ENCODE measurements around the gene SLC22A16.
A peak's percentile ranks its signal among the peaks of the same experiment; 100 is the strongest.

Gene SLC22A16

DNA sequence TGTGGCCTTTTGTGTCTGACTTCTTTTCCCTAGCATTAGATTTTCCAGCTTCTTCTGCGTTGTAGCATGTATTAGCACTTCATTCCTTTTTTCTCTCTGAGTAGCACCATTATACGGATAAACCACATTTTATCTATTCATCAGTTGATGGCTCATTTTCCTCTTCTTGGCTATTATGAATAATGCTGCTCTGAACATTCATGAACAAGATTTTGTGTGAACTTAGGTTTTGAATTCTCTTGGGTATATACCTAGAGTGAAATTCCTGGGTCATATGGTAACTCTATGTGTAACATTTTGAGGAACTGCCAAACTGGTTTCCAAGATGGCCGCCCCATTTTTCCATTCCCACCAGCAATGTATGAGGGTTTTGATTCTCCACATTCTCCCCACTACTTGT is 28.7 kb downstream of the SLC22A16 start:
- no peak for DNase-seq (ENCODE audit: low spot score)

DNA sequence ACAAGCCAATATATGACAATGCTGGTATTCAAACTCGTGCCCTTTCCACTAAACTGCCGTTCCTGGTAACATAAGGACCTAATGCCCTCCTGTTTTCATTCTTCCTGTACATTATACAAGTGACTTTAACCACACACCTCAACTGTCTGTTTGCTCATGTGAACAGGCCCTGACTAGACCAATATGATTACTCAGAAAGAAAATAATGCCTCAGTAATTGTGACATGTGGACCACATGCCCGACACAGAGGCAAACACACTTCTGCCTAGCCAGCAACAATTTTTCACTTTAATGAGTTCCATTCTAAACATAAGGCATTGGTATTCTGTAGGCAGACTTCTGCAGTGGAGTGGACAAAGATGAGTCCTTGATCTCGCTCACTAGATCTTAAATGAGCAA is 30.0 kb downstream of the SLC22A16 start:
- no peak for DNase-seq (ENCODE audit: low spot score)

DNA sequence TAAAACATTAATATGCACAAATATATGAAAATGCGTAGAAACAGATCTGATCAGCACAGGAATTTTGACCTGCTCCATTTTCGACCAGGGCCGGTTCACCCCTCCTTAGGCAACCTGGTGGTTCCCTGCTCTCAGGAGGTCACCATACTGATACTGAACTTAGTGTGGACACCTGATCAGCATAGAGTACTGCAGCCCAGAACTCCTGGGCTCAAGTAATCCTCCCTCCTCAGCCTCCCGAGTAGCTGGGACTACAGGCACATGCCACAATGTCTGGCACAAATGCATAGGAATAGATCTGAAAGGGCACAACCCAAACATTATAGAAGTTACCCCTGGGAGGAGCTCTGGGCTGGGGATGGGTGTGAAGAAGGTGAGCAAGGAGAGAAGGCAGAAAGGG is 36.4 kb downstream of the SLC22A16 start:
- DNase-seq (ENCODE audit: low spot score), result no peak

DNA sequence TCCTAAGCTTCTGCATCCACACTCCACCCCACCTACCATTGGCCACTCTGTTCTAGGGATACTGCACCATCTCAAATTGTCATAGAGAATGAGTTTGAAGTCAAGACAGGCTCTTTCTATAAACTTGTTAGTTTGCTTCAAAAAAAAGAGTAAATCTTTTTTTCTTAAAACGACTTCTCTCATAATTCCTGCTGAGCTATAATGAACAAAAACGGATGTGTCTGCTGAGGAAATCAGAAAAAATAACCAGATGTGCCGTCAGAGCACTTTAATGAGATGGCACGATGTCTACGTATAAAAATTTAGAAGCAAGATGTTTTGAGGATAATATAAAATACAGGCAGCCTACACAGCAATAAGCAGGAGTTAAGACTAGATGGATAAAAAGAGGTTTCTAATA is 37.1 kb downstream of the SLC22A16 start:
- DNase-seq (ENCODE audit: low spot score), result no peak

DNA sequence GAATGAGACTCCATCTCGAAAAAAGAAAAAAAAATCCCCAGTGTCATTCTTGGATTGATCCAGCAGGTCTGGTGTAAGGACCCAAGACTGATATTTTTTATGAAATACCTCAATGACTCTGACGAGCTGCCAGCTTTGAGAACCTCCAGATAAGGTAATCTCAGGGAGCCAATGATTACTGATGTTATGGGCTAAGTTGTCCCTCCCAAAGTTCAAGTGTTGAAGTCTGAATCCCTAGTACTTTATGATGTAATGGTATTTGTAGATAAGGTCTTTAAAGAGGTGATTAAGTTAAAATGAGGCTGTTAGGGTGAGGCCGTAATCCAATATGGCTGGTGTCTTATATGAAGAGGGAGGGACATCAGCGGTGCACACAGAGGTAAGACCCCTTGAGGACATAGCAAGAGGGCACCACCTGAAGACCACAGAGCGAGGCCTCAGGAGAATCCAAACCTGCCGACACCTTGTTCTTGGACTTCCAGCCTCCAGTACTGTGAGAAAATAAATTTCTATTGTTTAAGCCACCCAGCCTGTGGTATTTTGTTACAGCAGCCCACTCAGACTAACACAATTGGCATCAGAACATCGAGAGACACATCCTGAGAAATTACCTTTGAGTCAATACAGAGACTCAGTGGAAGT is 41.3 kb downstream of the SLC22A16 start:
- DNase-seq (ENCODE audit: low spot score), result no peak

DNA sequence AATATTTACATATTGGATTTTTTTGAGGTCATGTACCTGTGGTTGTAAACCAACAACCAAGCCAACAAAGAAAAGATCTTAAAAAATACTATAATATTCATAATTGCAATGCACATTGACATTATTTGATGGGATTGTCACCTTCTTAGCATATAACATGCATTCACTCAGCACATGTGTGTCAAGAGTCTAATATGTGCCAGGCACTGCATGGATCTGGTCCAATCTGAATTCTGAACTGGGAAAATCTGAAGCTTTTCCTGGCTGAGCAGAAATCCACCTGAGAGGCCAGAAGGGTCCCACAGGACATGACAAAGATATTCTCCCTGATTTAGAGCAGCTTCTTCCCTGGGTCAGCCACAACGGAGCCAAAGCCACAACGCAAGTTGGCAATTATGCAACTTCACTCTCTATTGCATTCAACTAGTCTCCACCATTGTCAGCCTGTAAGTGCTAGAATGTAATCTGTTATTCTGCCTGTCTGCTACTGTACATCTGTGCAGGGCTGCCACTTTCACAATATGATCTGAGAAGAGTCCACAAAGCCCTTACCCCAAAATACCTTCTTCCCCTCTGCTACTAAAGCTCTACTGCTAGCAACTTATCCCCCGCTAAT is 44.0 kb downstream of the SLC22A16 start:
- no peak for DNase-seq (ENCODE audit: low spot score)

DNA sequence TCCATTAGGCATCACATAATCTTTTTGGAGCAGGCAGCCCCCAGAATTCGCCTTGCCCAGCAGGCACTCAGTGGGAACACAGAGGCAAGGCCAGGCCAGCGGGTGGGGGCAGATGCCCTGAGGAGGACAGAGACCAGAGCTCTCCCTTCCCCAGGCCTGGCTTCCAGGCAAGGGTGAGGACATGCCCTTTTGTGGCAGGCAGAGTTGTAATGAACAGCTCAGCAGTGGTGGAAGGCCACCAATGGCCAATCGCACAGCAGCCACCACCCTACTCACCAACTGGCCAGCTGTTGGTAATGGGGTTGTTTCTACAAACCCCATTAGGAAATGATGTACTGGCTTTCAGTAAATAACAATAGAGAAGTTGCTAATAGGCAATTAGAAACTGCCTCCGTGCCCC is 45.7 kb downstream of the SLC22A16 start:
- no peak for DNase-seq (ENCODE audit: low spot score)

DNA sequence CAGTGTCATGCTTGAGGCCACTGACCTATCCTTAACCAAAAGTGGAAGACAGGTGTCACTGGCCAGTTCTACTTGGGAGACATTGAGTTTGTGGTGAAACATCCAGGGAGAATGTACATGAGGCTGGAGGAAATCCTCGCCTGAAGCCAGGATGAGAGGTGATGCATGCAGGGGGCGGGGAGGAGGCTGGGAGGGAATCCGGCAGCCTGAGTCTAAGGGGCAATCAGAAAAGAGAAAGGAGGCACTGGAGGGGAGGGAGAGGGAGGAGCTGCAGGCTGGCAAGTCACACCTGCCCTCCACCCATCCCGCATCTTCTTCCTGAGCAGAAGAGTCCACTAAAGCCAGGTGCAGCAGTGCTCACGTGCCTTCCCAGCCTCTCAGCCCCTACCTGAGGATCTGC is 46.2 kb downstream of the SLC22A16 start:
- peak; percentile 30 for DNase-seq (ENCODE audit: low spot score)

DNA sequence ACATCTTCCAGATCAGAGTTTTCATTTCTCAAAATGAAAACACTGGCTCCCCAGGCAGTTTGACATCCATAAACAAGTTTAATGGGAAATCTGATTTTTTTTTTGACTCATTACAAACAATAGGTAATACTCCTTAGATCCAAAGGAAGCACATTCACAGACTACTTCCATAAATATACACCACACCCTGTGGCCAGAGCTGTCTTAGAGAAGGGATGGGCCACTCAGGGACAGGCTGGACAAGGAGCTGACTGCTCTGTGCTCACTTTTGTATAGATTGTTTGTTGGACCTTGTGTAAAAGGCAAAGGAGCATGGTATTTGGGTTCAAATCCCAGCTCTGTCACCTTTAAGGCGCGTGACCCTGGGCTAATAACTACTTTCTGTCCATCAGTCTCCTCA is 48.3 kb downstream of the SLC22A16 start:
- DNase-seq (ENCODE audit: low spot score), result no peak

DNA sequence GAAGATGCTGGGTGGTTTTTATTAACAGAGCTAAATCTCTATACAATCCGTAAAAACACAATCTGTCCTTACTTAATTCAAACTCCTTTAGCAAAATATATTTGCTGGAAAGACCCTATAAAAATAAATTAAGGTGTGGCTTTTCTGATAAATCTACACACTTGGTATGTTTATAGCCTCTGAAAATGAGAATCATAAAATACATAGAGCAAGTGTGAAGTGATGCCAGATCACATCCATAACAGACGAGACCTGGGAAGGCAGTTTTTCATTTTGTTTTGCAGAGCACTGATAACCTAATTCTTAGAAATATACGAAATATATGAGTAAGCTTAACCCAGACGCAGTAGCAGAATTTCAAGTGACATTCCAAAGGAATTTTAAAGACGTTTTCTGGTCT is 50.6 kb downstream of the SLC22A16 start:
- DNase-seq (ENCODE audit: low spot score), result no peak

DNA sequence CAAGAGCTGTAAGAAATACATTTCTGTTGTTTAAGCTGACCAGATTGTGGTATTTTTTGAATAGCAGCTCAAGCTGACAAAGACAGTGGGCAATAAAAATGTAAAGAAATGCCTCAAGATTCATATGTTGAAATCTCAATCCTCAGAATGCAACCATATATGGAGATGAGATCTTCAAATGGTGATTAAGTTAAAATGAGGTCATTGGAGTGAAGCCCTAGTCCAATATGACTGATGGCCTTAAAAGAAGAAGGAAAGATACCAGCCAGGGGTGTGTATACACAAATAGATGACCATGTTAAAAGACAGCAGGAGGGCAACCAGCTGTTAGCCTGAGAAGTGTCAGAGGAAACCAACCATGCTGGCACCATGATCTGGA is 54.0 kb downstream of the SLC22A16 start:
- no peak for DNase-seq (ENCODE audit: low spot score)

DNA sequence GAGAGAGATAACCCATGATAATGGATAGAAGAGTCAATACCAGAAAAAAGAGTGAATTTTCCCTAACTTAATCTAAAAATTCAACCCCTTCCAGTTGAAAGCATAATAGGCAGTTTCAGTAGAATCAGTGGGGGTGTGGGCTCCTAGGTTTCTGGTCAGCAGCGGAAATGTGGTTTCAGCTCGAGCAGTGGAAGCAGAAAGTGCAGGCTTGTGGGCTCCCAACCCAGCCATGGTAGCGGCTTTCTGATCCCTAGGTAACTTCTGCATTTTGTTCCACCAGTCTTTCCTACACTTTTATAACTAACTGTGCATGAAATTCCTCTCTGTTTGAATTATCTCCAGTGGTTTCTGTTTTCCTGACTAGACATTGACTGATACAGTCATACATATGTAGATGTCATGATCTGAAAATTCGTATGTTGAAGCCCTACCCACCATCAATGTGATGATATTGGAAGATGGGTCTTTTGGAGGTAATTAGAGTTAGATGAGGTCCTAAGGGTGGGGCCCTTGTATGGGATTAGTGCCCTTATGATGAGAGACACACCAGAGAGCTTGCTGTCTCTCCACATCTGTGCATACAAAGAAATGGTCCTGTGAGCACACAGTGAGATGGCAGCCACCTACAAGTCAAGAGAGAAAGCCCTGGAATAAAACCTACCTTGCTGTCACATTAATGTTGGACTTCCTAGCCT is 54.5 kb downstream of the SLC22A16 start:
- no peak for DNase-seq (ENCODE audit: low spot score)

DNA sequence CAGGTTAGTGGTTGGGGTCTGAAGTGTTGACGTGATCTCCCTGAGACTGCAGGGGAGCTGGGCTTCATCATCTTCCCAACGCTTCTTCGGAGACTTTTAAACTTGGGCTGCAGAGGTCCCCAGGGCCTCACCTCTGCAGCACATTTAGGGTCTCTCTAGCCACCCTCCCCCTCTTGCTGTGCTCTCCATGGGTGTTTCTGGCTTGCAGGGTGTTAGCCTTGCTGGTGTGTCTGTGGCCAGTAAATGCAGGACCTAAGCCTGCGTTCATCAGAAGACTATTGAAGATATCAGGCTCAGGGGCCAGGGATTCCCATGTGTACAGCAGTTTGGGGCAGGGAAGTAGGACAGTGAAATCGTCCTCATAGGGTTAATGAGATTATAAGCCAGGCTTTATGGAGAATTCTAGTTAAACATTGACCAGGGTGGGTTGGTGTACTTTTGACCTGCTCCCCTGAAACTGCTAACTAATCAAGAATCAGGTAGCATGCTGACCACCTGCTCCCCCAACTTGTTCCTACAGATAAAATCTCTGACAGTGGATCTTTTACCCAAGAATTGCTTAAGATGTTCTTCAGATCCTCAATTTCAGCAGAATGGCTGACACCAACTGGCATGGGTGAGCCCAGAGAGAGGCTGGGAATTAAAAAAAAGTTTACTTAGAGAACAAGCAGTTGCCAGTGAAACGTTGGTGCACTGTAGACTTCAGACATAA is 57.2 kb downstream of the SLC22A16 start:
- DNase-seq (ENCODE audit: low spot score), result no peak

DNA sequence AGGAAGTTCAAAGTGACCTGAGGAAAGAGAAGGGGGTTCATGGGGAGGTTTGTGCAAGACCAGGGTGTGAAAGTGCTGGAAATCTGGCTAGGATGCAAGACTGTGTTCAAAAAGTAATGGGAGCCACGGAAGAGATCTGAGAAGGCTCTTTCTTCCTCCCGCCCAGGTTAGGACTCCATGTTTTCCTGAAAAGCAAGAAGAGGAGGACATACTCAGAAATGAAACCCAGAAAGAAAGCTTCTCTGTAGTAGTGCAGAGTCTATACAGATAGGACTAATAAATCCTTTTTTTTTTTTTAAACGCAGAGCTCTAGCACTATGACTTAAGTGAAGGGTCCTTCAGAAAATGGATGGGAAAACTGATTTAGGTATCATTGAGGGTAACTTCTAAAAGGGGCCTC is 57.8 kb downstream of the SLC22A16 start:
- no peak for DNase-seq (ENCODE audit: low spot score)

DNA sequence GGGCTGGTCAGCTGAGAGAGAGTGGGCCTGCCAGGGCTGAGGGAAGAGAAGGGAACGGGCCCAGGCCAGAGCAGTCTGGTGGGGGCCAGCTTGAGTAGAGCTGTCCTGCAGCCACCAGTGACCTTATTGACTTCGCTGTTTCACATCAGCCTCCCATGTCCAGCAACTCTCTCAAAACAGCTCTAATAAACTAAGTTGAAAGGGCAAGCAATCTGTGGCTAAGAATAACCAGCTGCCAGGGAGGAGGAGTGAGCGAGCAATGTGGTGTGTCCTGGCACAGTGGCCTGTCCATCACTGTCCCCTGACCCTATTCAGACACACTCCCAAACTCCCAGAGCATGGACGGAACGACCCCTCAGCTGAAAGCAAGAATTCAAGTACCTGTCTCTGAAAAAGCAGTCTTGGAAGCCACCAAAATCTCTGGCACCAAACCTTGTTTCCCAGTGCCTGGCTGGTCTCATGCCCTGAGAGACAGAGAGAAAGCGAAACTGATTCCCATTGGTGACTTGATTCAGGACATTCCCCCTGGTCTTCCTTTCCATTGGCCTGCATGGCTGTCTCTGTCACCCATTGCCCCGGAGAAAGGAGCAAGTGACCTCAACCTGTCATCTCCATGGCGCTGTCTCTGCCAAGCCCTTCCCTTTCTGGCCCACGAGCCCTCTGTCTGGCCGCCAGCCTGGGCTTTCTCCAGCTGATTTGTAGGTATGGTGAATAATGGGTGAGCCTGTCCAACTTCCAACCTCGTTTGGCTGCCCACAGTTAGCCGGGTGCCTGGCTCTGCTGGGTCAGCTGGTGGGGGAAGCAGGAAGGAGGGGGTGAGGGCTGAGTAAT is 61.1 kb downstream of the SLC22A16 start, which contains the start of gene DDO:
Gene DDO, minus strand, starts transcription at position 490 of the 831 bp plus-strand sequence. CDS start 2,113 bp downstream, outside the sequence.
- DNase-seq (ENCODE audit: low spot score), result no peak

DNA sequence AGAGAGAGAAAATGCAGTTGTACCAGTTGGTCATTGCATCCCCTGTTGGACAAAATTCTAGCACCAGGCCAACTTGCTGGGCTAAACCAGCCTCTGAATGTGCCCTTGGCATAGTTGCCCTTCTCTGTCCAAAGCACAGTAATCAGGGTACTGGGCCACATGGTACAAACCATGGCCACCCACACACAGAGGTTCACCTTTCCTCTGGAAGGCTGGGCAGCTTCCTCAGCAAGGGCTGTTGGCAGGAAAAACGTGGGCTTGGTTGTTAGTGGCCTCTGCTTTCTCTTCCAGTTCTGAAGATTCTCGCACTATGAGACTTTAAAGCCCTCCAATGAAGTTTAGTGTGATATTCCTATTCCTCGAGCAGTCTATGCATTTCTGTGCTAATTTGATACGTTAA is 61.7 kb downstream of the SLC22A16 start:
- DNase-seq (ENCODE audit: low spot score), result no peak

DNA sequence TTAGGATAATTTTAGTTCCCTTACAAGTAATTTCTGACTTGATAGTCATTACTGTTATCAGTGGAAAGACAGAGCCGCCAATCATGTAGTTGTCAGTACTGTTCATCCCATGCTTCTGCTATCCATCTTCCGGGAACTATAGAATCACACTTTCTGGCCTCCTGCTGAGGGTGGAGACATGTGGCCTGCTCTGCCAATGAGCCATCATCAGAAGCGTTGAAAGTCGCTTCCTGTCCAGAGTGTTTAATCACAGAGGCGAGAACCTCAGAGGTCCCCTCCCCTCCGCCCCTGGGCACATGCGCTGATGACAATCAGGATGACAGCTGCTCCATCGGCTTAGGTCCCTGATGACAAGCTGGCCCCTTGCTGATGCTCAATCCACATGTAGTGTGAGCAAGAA is 64.1 kb downstream of the SLC22A16 start:
- no peak for DNase-seq (ENCODE audit: low spot score)

DNA sequence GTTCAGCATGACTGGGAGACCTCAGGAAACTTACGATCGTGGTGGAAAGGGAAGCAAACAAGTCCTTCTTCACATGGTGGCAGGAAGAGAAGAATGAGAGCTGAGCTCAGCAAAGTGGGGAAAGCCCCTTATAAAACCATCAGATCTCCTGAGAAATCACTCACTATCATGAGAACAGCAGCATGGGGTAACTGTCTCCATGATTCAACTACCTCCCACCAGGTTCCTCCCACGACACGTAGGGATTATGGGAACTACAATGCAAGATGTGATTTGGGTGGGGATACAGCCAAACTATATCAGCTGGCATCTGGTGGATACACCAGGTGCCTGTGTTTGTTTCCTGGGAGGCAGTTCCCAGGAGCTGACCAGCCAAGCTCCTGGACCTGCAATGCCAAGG is 65.9 kb downstream of the SLC22A16 start:
- DNase-seq (ENCODE audit: low spot score), result no peak

DNA sequence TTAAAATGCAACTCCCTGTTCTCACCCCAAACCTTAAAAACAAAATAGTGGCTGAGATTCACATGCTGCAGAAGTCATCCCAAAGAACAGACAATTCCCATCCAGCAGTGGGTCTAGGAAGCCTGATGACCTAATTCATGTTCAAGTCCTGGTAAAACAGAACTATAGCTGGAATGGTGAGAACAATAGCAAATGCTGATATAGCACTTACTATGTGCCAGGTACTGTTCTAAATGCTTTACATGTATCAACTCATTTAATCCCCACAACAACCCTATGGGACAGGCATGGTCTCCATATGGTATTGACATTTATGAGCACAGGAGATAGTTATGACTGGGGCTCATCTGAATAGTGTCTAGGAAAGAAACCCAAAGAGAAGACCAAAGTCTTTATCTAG is 66.6 kb downstream of the SLC22A16 start:
- no peak for DNase-seq (ENCODE audit: low spot score)

DNA sequence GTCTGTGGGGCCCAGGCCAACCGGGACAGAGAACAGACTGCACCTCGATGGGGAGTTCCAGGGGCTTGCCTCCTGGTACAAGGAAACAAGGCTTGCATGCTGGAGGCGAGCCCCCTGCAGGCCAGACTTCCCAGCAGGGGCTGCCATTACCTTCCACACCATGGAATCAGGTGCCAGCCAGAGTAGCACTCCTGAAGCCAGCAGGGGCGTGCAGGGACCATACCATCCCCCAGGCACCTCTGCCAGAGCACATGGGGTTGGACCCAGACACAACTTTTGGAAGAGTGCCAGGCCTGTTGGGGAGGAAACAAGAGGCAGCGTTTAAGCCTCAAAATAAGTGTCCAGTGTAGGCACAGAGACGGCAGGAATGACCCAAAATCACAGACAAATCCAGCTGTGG is 67.5 kb downstream of the SLC22A16 start:
- peak; percentile 42 for DNase-seq (ENCODE audit: low spot score)

DNA sequence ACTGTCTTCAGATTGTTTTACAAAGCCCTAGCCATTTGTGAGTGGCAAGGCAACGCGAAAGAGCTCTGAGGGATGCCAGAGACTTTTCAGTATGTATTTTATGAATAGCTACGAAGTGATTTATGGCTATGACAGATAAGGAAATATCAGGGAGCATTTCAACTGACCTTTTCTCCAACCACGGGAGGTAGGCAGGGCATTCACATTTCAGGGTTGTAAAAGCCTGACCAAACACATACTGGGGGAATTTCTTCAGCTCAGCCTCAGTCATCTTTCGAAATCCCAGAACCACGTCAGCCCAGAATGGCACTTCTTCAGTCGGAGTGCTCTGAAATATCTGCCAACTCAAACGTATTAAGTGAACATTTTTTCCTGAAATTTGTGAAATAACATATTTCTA is 71.8 kb downstream of the SLC22A16 start:
- DNase-seq (ENCODE audit: low spot score), result no peak

DNA sequence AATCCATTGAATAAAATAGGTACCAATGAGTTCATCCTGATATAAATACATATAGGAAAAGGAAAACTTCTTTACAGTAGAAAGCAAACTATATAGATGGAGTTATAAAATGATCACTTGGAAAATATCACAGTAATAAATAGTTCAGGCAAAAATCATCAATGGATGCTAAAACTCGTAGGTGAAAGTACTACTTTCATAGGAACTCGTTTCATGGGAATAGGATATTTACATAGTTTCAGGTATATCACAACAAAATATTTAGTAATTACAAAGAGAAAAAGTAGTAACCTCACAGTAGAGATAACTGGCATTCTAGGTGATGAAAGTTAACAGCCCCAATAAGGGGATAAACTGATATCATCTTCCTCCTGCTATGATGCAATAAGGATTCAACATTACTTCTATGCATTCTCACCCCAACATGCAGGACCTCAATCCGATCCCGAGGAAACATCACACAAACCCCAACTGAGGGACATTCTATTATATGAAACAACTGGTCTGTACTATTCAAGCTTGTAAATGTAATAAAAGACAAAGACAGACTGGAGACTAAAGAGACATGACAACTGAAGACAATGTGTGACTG is 74.7 kb downstream of the SLC22A16 start:
- no peak for DNase-seq (ENCODE audit: low spot score)
